ENCODE results near the gene SLC38A3.
"Not testable (repeated sequence)": the region's sequence is repeated elsewhere in the genome, so short reads cannot be mapped to it uniquely, and the experiment has no call there.

The SLC38A3 gene

GRCh38 chr3:50211930-50212329, 6.9 kb downstream of the SLC38A3 start:
- no peak for DNase-seq

- DNase-seq = no peak
Measured at GRCh38 chr3:50212502-50212901, 7.4 kb downstream of the SLC38A3 start.

GRCh38 chr3:50212971-50213370, 7.9 kb downstream of the SLC38A3 start:
- DNase-seq = no peak

- no peak for DNase-seq
Measured at GRCh38 chr3:50213373-50213772, 8.3 kb downstream of the SLC38A3 start.

- DNase-seq = no peak
Measured at GRCh38 chr3:50214824-50215223, 9.8 kb downstream of the SLC38A3 start.

- no peak for DNase-seq
Measured at GRCh38 chr3:50215529-50215928, 10.5 kb downstream of the SLC38A3 start.

- no peak for DNase-seq
Measured at GRCh38 chr3:50217681-50218080, 12.6 kb downstream of the SLC38A3 start.

- DNase-seq = no peak
Measured at GRCh38 chr3:50218448-50218847, 13.4 kb downstream of the SLC38A3 start.

- no peak for DNase-seq
Measured at GRCh38 chr3:50219285-50219684, 14.2 kb downstream of the SLC38A3 start.

- DNase-seq = no peak
Measured at GRCh38 chr3:50220109-50220508, 15.0 kb downstream of the SLC38A3 start.

GRCh38 chr3:50221051-50221410, 16.0 kb downstream of the SLC38A3 start:
- no peak for DNase-seq

- no peak for DNase-seq
Measured at GRCh38 chr3:50221411-50222168, 16.5 kb downstream of the SLC38A3 start.

GRCh38 chr3:50222169-50222528, 17.1 kb downstream of the SLC38A3 start:
- DNase-seq = no peak

GRCh38 chr3:50224639-50225038, 19.6 kb downstream of the SLC38A3 start:
- no peak for DNase-seq

GRCh38 chr3:50226888-50227389, 21.9 kb downstream of the SLC38A3 start:
- peak; percentile 35 for DNase-seq

- peak; percentile 88 for DNase-seq
Measured at GRCh38 chr3:50227390-50228183, 22.5 kb downstream of the SLC38A3 start.

GRCh38 chr3:50228184-50228763, 23.2 kb downstream of the SLC38A3 start:
- not testable (repeated sequence) for DNase-seq

GRCh38 chr3:50229490-50229889, 24.4 kb downstream of the SLC38A3 start:
- DNase-seq = no peak

- DNase-seq = no peak
Measured at GRCh38 chr3:50230104-50230793, 25.2 kb downstream of the SLC38A3 start.

- DNase-seq = no peak
Measured at GRCh38 chr3:50230794-50231125, 25.7 kb downstream of the SLC38A3 start.

- DNase-seq = no peak
Measured at GRCh38 chr3:50231581-50231980, 26.5 kb downstream of the SLC38A3 start.

GRCh38 chr3:50232303-50232702, 27.2 kb downstream of the SLC38A3 start:
- no peak for DNase-seq

GRCh38 chr3:50233176-50233575, 28.1 kb downstream of the SLC38A3 start:
- DNase-seq = no peak
